HepG2 (cell line): ENCODE measurements around the gene CAT. TPM values are rescaled to one million over a fixed set of nuclear protein-coding genes. Genes with fewer than 3 reads are reported as not detected.
A peak's percentile ranks its signal among the peaks of the same experiment; 100 is the strongest.

ENCODE experiments used
- ARID3A ChIP-seq: IDR thresholded peaks from 2 replicates; pipeline ENCODE4 v1.6.1; 2012; ENCODE audit warnings: low read depth, low read length, improper control_type of control experiment
- FOSL2 ChIP-seq: sonication (generic); formaldehyde crosslinking; IDR thresholded peaks from 2 replicates; pipeline ENCODE4 v1.4.0; 2020; ENCODE audit warnings: missing genetic modification reagents
- HOXA5 ChIP-seq: sonication (generic); formaldehyde crosslinking; IDR thresholded peaks from 2 replicates; pipeline ENCODE4 v1.4.0; 2020; ENCODE audit warnings: missing genetic modification reagents
- NFE2L2 ChIP-seq: fragments of 150-350 bp; IDR thresholded peaks from 2 replicates; pipeline ENCODE4 v1.6.1; 2014; ENCODE audit warnings: low read length
- PHF21A ChIP-seq: sonication (generic); formaldehyde crosslinking; IDR thresholded peaks from 2 replicates; pipeline ENCODE4 v1.5.0; 2020; ENCODE audit warnings: mild to moderate bottlenecking, missing genetic modification reagents
- PRPF4 ChIP-seq: fragments of 200-400 bp; formaldehyde crosslinking; IDR thresholded peaks from 2 replicates; pipeline ENCODE4 v1.6.1; 2016; ENCODE audit warnings: low read length, low read depth; ENCODE audit not compliant: poor library complexity, severe bottlenecking
- ZMYM4 ChIP-seq: sonication (generic); formaldehyde crosslinking; IDR thresholded peaks from 2 replicates; pipeline ENCODE4 v1.8.1; 2023; ENCODE audit warnings: mild to moderate bottlenecking, missing genetic modification reagents
- ZNF12 ChIP-seq: sonication (generic); formaldehyde crosslinking; IDR thresholded peaks from 2 replicates; pipeline ENCODE4 v1.5.0; 2020; ENCODE audit warnings: missing genetic modification reagents
- ZNF318 ChIP-seq: sonication (generic); formaldehyde crosslinking; IDR thresholded peaks from 2 replicates; pipeline ENCODE4 v1.4.0; 2020; ENCODE audit warnings: mild to moderate bottlenecking, missing genetic modification reagents
- ZNF546 ChIP-seq: sonication (generic); formaldehyde crosslinking; conservative IDR thresholded peaks from 2 replicates; pipeline ENCODE4 v1.8.1; 2023; ENCODE audit warnings: mild to moderate bottlenecking, missing genetic modification reagents
- ZNF558 ChIP-seq: sonication (generic); formaldehyde crosslinking; IDR thresholded peaks from 2 replicates; pipeline ENCODE4 v1.9.0; 2022; ENCODE audit warnings: mild to moderate bottlenecking, missing genetic modification reagents, borderline replicate concordance
- ZNF580 ChIP-seq: IDR thresholded peaks from 2 replicates; pipeline ENCODE4 v1.6.1; 2016; ENCODE audit warnings: low read depth, borderline replicate concordance
- ZNF646 ChIP-seq: sonication (generic); formaldehyde crosslinking; IDR thresholded peaks from 2 replicates; pipeline ENCODE4 v1.9.0; 2021; ENCODE audit warnings: mild to moderate bottlenecking, missing genetic modification reagents
- ZSCAN9 ChIP-seq: IDR thresholded peaks from 2 replicates; pipeline ENCODE4 v1.6.1; 2016; ENCODE audit warnings: borderline replicate concordance
- polyA plus RNA-seq, 8 experiments: library from polyadenylated mRNA; depleted of rRNA in 3 of 8; stranded (reverse) in 7 of 8; unstranded in 1 of 8; fragments of >200 nt; fragmentation: Illumina TruSeq in 4 of 8; extraction: Trizol in 4 of 8; gene quantifications; 2 replicates each; pipeline versions ENCODE4 v1.2.1 to v1.2.3, GENCODE V29; 2011 to 2016; ENCODE audit warnings: low read depth in 4 of 8, missing spikeins in 1 of 8, mixed read lengths in 1 of 8; ENCODE audit not compliant: insufficient read depth in 1 of 8
- total RNA-seq, 5 experiments: library from RNA; depleted of rRNA; stranded (reverse); fragments of >200 nt; fragmentation: Illumina TruSeq; extraction: Trizol; gene quantifications; 2 replicates each; pipeline ENCODE4 v1.2.3, GENCODE V29; 2016; ENCODE audit warnings: low read depth in 1 of 5

The CAT gene
- total and polyA plus RNA-seq, 2 of the 13 experiments (the other 11 are each of a cell fraction or from before 2014, with no cell fraction given): 107 to 136 TPM

GRCh38 chr11:34501500-34501899 is 62.8 kb downstream of the CAT start (continued):
- no peak for TF ChIP-seq ZNF318 (CRISPR knock-in tag)
- no peak for TF ChIP-seq ZNF558 (CRISPR knock-in tag)
- no peak for TF ChIP-seq PRPF4
- TF ChIP-seq ZNF580 (CRISPR knock-in tag): 0 out of 2 replicates have a peak, but pooled peaks have one; percentile 28
- peak; percentile 78 for TF ChIP-seq FOSL2 (CRISPR knock-in tag)
- no peak for TF ChIP-seq ZSCAN9
- 0 out of 2 replicates have a peak, but pooled peaks have one; percentile 19 for TF ChIP-seq NFE2L2
- TF ChIP-seq ZNF646: no peak
- peak; percentile 28; the same call in 1 of the 2 replicates for TF ChIP-seq ZMYM4 (CRISPR knock-in tag)
- TF ChIP-seq HOXA5 (CRISPR knock-in tag): no peak
- TF ChIP-seq ZNF546: no peak
- TF ChIP-seq ARID3A: no peak
- TF ChIP-seq PHF21A (CRISPR knock-in tag): peak; percentile 70; the same call in 1 of the 2 replicates
- TF ChIP-seq ZNF12 (CRISPR knock-in tag): 0 out of 2 replicates have a peak, but pooled peaks have one; percentile 45
